Stomach smooth muscle (tissue), 2 donors: Measurements from ENCODE around the gene IL20RA.
"Not testable (repeated sequence)": the region's sequence is repeated elsewhere in the genome, so short reads cannot be mapped to it uniquely, and the experiment has no call there.

Experiments
- H3K27ac ChIP-seq: one replicate; pipeline ENCODE4 v1.7.0; 2013; ENCODE audit warnings: mild to moderate bottlenecking, low read length, inconsistent platforms
- H3K27me3 ChIP-seq, 2 donors: one replicate each; pipeline ENCODE4 v1.7.0; 2013; ENCODE audit warnings: low read length in 2 of 2; ENCODE audit not compliant: insufficient read depth in 2 of 2, control insufficient read depth in 1 of 2
- H3K36me3 ChIP-seq, 2 donors: one replicate each; pipeline ENCODE4 v1.7.0; 2013; ENCODE audit warnings: low read length in 2 of 2; ENCODE audit not compliant: control insufficient read depth in 2 of 2, insufficient read depth in 2 of 2
- H3K4me1 ChIP-seq: one replicate; pipeline ENCODE4 v1.7.0; 2013; ENCODE audit warnings: low read length; ENCODE audit not compliant: control insufficient read depth, insufficient read depth
- H3K4me3 ChIP-seq, 2 donors: one replicate each; pipeline ENCODE4 v1.7.0; 2013; ENCODE audit warnings: low read length in 2 of 2
- H3K9ac ChIP-seq, 2 donors: one replicate each; pipeline ENCODE4 v1.7.0; 2013; ENCODE audit warnings: low read length in 2 of 2, mild to moderate bottlenecking in 1 of 2
- H3K9me3 ChIP-seq, 2 donors: one replicate each; pipeline ENCODE4 v1.7.0; 2013; ENCODE audit warnings: low read length in 2 of 2; ENCODE audit not compliant: control insufficient read depth in 2 of 2
- donor health status: healthy.
- donor health status: Pancreatic carcinoma.

Gene IL20RA

DNA sequence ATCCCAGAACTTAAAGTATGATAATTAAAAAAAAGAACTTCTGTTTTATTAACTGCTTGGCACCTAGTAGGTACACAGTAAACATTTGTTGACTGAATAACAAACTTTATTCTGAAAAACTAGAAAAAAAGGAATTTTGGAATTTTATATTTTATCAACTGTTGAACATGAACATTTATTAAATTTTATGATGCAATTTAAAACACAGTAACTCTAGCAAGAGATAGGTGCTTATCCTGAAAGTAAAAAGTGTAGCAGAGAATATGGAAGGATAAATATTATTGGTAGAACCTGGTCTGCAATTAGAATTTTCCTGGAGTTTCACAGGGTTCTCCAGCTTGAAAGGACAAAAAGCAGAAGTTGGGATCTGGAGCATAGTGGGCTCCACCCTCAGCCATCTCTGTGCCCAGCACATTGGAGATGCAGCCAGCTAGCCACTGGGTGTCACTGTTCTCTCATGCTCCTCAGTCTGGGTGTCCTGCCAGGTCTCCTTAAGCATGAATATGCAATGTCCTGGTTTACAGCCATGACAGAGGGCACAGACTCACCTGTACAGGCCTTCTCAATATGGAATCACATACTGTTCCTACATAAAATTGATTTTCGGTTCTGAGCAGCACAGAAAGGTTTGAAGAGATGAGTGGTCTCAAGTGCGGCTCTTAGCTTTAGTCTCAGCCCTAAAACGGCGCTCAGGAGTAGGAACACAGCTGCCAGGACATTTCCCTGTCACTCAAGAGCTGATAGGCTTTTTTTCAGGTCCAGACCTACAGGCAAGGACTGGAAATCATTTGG, 31.7 kb upstream of the IL20RA start:
- no peak overlapping the region for H3K9ac ChIP-seq
- H3K9me3 ChIP-seq = no peaks in the 10 kb centered on the region
- no peaks in the 10 kb centered on the region for H3K4me1 ChIP-seq
- no peaks in the 10 kb centered on the region for H3K36me3 ChIP-seq
- no peak overlapping the region for H3K4me3 ChIP-seq
- H3K27ac ChIP-seq = no peak overlapping the region
- peaks cover 0 to 2% of the 10 kb centered on the region in 2 donors for H3K27me3 ChIP-seq

DNA sequence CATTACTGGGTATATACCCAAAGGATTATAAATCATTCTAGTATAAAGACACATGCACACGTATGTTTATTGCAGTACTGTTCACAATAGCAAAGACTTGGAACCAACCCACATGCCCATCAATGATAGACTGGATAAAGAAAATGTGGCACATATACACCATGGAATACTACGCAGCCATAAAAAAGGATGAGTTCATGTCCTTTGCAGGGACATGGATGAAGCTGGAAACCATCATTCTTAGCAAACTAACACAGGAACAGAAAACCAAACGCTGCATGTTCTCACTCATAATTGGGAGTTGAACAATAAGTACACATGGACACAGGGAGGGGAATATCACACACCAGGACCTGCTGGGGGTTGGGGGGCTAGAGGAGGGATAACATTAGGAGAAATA, 31.0 kb upstream of the IL20RA start:
- not testable (repeated sequence) for H3K9me3 ChIP-seq, H3K36me3 ChIP-seq, H3K27me3 ChIP-seq, H3K4me3 ChIP-seq, H3K4me1 ChIP-seq, H3K9ac ChIP-seq, H3K27ac ChIP-seq

DNA sequence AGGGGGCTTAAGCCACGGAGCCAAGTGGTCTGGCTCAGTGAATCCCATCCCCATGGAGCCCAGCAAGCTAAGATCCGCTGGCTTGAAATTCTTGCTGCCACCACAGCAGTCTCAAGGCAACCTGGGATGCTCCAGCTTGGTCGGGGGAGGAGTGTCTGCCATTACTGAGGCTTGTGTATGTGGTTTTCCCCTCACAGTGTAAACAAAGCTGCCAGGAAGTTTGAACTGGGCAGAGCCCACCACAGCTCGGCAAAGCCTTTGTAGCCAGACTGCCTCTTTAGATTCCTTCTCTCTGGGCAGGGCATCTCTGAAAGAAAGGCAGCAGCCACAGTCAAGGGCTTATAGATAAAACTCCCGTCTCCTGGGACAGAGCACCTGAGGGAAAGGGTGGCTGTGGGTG, 25.5 kb upstream of the IL20RA start:
- Histone ChIP-seq H3K27me3 (peaks cover 0 to 2% of the 10 kb centered on the region in 2 donors), H3K9ac (no peak overlapping the region), H3K9me3 (no peaks in the 10 kb centered on the region), H3K4me1 (no peaks in the 10 kb centered on the region), H3K36me3 (no peaks in the 10 kb centered on the region), H3K27ac (no peak overlapping the region), H3K4me3 (no peak overlapping the region)

DNA sequence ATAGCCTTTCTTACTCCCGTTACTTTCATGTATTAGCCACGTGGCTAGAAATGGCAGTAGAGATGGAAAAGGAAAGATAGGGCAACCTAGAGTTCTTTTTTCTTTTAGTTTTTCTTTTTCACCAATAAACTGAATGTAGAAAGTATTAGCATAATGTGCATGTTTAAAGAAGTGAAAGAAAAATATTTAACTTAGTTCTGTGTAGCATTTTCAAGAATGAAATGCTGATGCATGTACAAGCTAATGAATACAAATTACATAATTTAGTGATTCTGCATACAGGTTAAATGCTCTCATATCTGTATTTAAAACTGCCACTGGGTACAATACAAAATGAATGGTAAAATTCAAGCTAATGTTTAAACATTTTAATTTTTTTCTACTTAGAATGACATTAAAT, 22.6 kb upstream of the IL20RA start:
- Histone ChIP-seq H3K36me3 (no peaks in the 10 kb centered on the region), H3K9me3 (no peaks in the 10 kb centered on the region), H3K27ac (no peak overlapping the region), H3K9ac (no peak overlapping the region), H3K4me1 (no peaks in the 10 kb centered on the region), H3K4me3 (no peak overlapping the region), H3K27me3 (peaks cover 0 to 2% of the 10 kb centered on the region in 2 donors)

DNA sequence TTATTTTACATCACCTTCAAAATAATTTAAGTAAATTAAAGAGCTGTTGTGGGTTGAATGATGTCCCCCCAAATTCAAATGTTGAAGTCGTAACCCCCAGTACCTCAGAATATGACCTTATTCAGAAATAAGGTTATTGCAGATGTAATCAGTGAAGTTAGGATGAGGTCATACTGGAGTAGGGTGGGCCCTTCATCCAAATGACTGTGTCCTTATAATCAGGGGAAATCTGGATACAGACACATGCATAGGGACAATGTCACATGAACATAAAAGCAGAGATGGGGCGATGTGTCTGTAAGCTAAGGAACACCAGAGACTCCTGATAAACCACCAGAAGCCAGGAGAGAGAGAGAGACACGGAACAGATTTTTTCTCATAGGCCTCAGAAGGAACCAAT, 13.3 kb upstream of the IL20RA start:
- no peak overlapping the region for H3K27ac ChIP-seq
- no peaks in the 10 kb centered on the region for H3K36me3 ChIP-seq
- no peak overlapping the region for H3K9ac ChIP-seq
- no peaks in the 10 kb centered on the region for H3K4me1 ChIP-seq
- no peaks in the 10 kb centered on the region for H3K27me3 ChIP-seq
- no peak overlapping the region for H3K4me3 ChIP-seq
- no peaks in the 10 kb centered on the region for H3K9me3 ChIP-seq

DNA sequence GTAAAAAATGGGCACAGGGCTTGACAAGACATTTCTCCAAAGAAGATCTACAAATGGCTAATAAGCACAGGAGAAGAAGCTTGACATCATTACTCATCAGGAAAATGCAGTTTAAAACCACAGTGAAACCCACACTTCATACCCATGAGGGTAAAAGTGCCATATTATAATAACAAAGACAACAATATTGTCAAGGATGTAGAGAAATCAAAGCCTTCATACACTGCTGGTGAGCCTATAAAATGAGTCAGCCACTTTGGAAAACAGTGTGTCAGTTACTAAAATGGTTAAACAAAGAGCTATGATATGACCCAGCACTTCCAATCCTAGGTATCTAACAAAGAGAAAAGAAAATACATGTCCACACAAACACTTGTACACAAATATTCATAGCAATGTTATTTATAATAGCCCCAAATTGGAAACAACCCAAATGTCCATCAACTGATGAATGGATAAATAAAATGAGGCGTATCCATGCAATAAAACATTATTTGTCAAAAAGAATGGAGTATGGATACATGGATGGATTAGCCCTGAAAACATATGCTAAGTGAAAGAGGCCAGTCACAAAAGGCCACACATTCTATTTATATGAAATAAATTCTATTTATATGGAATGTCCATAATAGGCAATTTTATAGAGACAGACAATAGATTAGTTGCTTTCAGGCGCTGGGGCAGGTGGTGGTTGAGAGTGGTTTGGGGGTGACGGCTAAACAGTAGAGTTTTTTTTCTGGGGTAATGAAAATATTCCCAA, 11.5 kb upstream of the IL20RA start:
- H3K36me3 ChIP-seq = no peaks in the 10 kb centered on the region
- H3K9me3 ChIP-seq = no peaks in the 10 kb centered on the region
- H3K27me3 ChIP-seq = no peaks in the 10 kb centered on the region
- no peak overlapping the region for H3K27ac ChIP-seq
- H3K4me3 ChIP-seq = no peak overlapping the region
- H3K4me1 ChIP-seq = no peaks in the 10 kb centered on the region
- no peak overlapping the region for H3K9ac ChIP-seq

DNA sequence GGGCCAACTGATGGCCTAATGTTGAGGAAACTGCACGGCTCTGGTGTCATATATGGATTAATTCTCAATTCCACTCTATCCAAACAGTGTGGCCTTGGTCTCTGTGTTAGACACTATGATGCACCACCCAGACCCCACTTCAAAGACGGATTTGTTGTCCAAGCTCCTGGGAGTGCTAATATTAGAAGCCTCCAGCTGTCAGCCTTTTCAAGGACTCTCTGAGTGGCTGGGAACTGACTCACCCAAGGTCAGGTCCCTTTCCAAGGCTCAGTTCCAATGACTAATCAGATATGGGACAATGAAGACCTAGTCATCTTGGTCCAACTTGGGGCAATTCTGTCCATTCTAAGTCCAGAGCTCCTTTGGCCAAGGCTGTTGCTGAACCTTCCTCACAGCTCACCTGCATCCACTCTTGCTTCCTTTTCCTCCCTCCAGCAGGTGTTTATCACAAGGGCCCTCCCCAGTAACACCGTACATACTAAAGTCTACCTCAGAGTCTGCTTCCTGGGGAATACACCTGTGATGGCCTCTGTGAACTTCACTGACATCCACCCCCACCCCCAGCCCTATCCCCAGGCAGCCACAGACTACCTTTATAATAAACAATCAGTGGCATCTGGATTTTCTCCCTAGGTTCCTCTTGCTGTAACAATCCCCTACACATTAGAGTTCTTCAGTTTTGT, 7.2 kb upstream of the IL20RA start:
- no peaks in the 10 kb centered on the region for H3K27me3 ChIP-seq
- no peaks in the 10 kb centered on the region for H3K36me3 ChIP-seq
- no peak overlapping the region for H3K4me3 ChIP-seq
- no peak overlapping the region for H3K27ac ChIP-seq
- no peaks in the 10 kb centered on the region for H3K9me3 ChIP-seq
- no peak overlapping the region for H3K9ac ChIP-seq
- no peaks in the 10 kb centered on the region for H3K4me1 ChIP-seq

DNA sequence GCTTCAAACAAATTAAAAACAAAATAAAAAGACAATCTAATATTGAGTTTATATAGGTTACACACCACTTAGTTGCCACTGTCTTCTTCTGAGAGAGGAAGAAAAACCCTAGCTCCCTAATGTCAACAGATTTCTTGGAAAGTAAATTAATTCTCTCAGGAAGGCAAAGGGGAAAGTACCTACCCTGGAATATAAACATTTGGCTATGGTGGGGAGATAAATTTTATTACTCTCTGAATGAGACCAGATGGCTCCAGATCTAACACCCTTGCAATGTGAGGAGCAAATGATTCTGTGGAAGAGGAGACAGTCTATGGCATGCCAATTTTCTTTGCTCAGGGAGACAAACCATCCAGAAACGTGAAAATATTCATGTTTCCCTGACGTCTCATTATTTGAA, 4.3 kb upstream of the IL20RA start:
- Histone ChIP-seq H3K36me3 (no peaks in the 10 kb centered on the region), H3K27ac (no peak overlapping the region), H3K9me3 (no peaks in the 10 kb centered on the region), H3K4me3 (no peak overlapping the region), H3K9ac (no peak overlapping the region), H3K4me1 (no peaks in the 10 kb centered on the region), H3K27me3 (peaks cover 0 to 2% of the 10 kb centered on the region in 2 donors)

DNA sequence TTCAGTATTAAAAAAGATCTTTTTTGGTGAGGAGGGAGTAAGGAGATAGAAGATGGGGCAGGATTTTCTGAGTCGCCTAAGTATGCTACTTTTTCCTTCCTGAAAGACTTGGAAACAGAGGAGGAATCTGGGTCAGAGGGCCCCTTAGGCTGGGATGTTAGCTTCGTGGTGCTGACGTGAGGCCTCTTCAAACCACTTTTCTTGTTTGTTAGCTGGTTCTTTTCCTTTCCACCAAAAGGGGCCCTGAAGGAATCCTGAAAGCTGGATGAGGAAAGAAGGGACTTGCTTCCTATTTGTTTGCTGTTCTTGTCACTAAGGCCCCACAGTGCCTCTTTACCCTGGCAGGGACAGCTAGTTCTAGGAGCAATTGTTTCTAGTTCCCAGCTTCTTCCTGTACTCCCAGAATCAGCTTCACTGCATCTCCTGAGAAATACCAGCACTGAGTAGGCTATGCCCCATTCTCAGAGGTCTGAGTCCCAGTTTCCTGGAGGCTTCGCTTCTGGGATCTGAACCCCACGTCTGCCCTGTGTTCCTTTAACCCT, 2.2 kb upstream of the IL20RA start:
- Histone ChIP-seq H3K9me3 (no peaks in the 10 kb centered on the region), H3K36me3 (no peaks in the 10 kb centered on the region), H3K27ac (no peak overlapping the region), H3K9ac (no peak overlapping the region), H3K27me3 (peaks cover 0 to 12% of the 10 kb centered on the region in 2 donors), H3K4me3 (no peak overlapping the region), H3K4me1 (no peaks in the 10 kb centered on the region)

DNA sequence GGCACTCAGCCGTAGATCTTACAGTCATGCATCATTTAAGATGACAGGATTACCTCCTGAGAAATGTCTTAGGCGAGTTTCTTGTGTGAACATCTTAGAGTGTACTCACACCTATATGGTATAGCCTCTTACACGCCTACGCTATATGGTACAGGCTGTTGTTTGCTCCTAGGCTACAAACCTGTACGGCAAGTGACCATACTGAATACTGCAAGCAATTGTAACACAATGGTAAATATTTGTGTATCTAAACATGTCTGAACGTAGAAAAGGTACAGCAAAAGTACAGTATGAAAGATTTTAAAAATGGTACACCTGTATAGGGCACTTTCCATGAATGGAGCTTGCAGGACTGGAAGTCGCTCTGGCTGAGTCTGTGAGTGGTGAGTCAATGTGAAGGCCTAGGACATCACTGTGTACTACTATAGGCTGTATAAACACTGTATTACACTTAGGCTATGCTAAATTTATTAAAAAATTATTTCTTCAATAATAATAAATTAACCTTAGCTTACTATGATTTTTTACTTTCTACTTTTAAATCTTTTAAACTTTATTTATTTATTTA, 541 bp upstream of the IL20RA start:
- H3K36me3 ChIP-seq = no peaks in the 10 kb centered on the region

More for the DNA sequence above, 541 bp upstream of the IL20RA start:
- H3K4me3 ChIP-seq = no peak overlapping the region
- H3K27ac ChIP-seq = no peak overlapping the region
- no peak overlapping the region for H3K9ac ChIP-seq
- H3K27me3 ChIP-seq = peaks cover 0 to 12% of the 10 kb centered on the region in 2 donors
- no peaks in the 10 kb centered on the region for H3K9me3 ChIP-seq
- no peaks in the 10 kb centered on the region for H3K4me1 ChIP-seq
